K562 (cell line): ENCODE data around the gene MIS18A. TPM values are rescaled to one million over a fixed set of nuclear protein-coding genes. Genes with fewer than 3 reads are reported as not detected.

Experiments
- ATAC-seq: fragments of 200-7000 bp; cut with Tn5 transposase; 3 replicates; pipeline ENCODE4 v1.9.1; 2020; ENCODE audit warnings: moderate library complexity
- BruUV-seq: library from RNA; stranded (reverse); fragments of 400-500 nt; replicated peaks from 2 replicates; lab custom pipeline; 2021; lab: Mats Ljungman, UMichigan
- CTCF ChIA-PET: fragments of 300-600 bp; formaldehyde crosslinking; extraction: SDS; loops from one replicate; lab custom pipeline; 2021; ENCODE audit warnings: low intra/inter-chr PET ratio; lab: Yijun Ruan, JAX
- POLR2A ChIA-PET: fragments of 300-600, 350-650 bp; sonication (Branson Sonifier 250); formaldehyde crosslinking; extraction: SDS; loops from one replicate; lab custom pipeline; 2021; ENCODE audit warnings: antibody characterized with exemption, inconsistent platforms; lab: Yijun Ruan, JAX
- DNase-seq, 4 experiments: peaks; one replicate each; pipeline versions ENCODE4 v3.0.0 to v3.0.0-alpha.2; 2011 to 2018; ENCODE audit warnings: low spot score in 3 of 4, mixed read lengths in 3 of 4; ENCODE audit errors: extremely low read depth in 1 of 4
- FAIRE-seq: peaks from 2 replicates; lab custom pipeline; 2011; peaks lifted over from hg19 to GRCh38; lab: Jason Lieb, UNC
- H2AFZ ChIP-seq: 2 replicates; pipeline ENCODE4 v1.6.0; 2011; ENCODE audit warnings: low read depth, low read length, control low read depth, inconsistent platforms
- H3K27ac ChIP-seq: fragments of 200-600 bp; 3 replicates; pipeline ENCODE4 v1.8.0; 2011; ENCODE audit warnings: low read depth, mild to moderate bottlenecking, control low read depth, inconsistent platforms, low read length, moderate library complexity, mixed read lengths; ENCODE audit errors: extremely low read depth
- H3K27me3 ChIP-seq, 2 experiments: fragments of 300-600 bp in 1 of 2; 2 replicates in 1 of 2; 3 replicates in 1 of 2; pipeline versions ENCODE4 v1.6.0 to v1.8.0; 2011; ENCODE audit warnings: inconsistent platforms in 2 of 2, low read length in 2 of 2, mild to moderate bottlenecking in 1 of 2, mixed read lengths in 1 of 2, moderate library complexity in 1 of 2; ENCODE audit not compliant: control insufficient read depth in 2 of 2, insufficient read depth in 2 of 2
- H3K36me3 ChIP-seq: fragments of 300-600 bp; 3 replicates; pipeline ENCODE4 v1.8.0; 2011; ENCODE audit warnings: mild to moderate bottlenecking, low read length, inconsistent platforms; ENCODE audit not compliant: control insufficient read depth, insufficient read depth
- H3K4me1 ChIP-seq, 2 experiments: fragments of 200-600 bp in 1 of 2; replicated peaks in 1 of 2; 2 replicates in 1 of 2; 3 replicates in 1 of 2; pipeline versions ENCODE4 v1.5.1 to v1.8.0; 2011; ENCODE audit warnings: inconsistent platforms in 2 of 2, low read length in 2 of 2, mild to moderate bottlenecking in 1 of 2, mixed read lengths in 1 of 2, moderate library complexity in 1 of 2; ENCODE audit not compliant: control insufficient read depth in 2 of 2, insufficient read depth in 2 of 2
- H3K4me2 ChIP-seq: 2 replicates; pipeline ENCODE4 v1.6.1; 2011; ENCODE audit warnings: low read length, control low read depth, inconsistent platforms, mixed read lengths; ENCODE audit not compliant: insufficient read depth
- H3K4me3 ChIP-seq: fragments of 200-600 bp; sonication (generic), shearing (Covaris generic); 2 replicates; pipeline ENCODE4 v1.5.1; 2016; ENCODE audit warnings: control low read depth, inconsistent platforms
- H3K79me2 ChIP-seq: fragments of 200-600 bp; 3 replicates; pipeline ENCODE4 v1.8.0; 2011; ENCODE audit warnings: low read length, inconsistent platforms; ENCODE audit not compliant: control insufficient read depth, insufficient read depth
- H3K9ac ChIP-seq, 2 experiments: 2 replicates each; pipeline versions ENCODE4 v1.6.0 to v1.6.1; 2011; ENCODE audit warnings: low read depth in 2 of 2, low read length in 2 of 2, control low read depth in 1 of 2, inconsistent platforms in 1 of 2, mild to moderate bottlenecking in 1 of 2, mixed read lengths in 1 of 2; ENCODE audit not compliant: insufficient read depth in 1 of 2
- H3K9me1 ChIP-seq: one replicate; pipeline ENCODE4 v1.6.0; 2011; ENCODE audit warnings: inconsistent platforms, mild to moderate bottlenecking, low read length, moderate library complexity; ENCODE audit not compliant: control insufficient read depth, insufficient read depth
- H3K9me3 ChIP-seq: replicated peaks from 2 replicates; pipeline ENCODE4 v1.5.1; 2011; ENCODE audit warnings: low read depth, low read length, inconsistent platforms; ENCODE audit not compliant: control insufficient read depth, insufficient read depth
- H4K20me1 ChIP-seq: replicated peaks from 2 replicates; pipeline ENCODE4 v1.6.1; 2011; ENCODE audit warnings: low read length, inconsistent platforms, mixed read lengths; ENCODE audit not compliant: control insufficient read depth, insufficient read depth
- ARID2 ChIP-seq: fragments of 450-650 bp; IDR thresholded peaks from 2 replicates; pipeline ENCODE4 v1.6.1; 2017; ENCODE audit warnings: antibody characterized with exemption, mild to moderate bottlenecking
- ATF2 ChIP-seq: sonication (generic); formaldehyde crosslinking; IDR thresholded peaks from 2 replicates; pipeline ENCODE4 v1.8.1; 2022; ENCODE audit warnings: missing genetic modification reagents
- CBX1 ChIP-seq: sonication (generic); IDR thresholded peaks from 2 replicates; pipeline ENCODE4 v1.6.1; 2016; ENCODE audit warnings: antibody characterized with exemption, low read depth, mild to moderate bottlenecking
- CGGBP1 ChIP-seq: fragments of 250-450 bp; sonication (Bioruptor Pico); IDR thresholded peaks from 2 replicates; pipeline ENCODE4 v1.9.0; 2021; ENCODE audit warnings: mild to moderate bottlenecking
- CUX1 ChIP-seq: fragments of 200-800 bp; sonication (Bioruptor generic); IDR thresholded peaks from 2 replicates; pipeline ENCODE4 v1.6.1; 2016; ENCODE audit warnings: missing genetic modification characterization, missing compliant biosample characterization
- CXXC5 ChIP-seq: fragments of 250-450 bp; sonication (Bioruptor Pico); IDR thresholded peaks from 2 replicates; pipeline ENCODE4 v1.8.0; 2022; ENCODE audit warnings: inconsistent platforms, mild to moderate bottlenecking, moderate library complexity
- IRF9 ChIP-seq: fragments of 450-650 bp; IDR thresholded peaks from 2 replicates; pipeline ENCODE4 v1.6.1; 2016; ENCODE audit warnings: missing biosample characterization, missing genetic modification characterization
- PCBP1 ChIP-seq: fragments of 200-400 bp; formaldehyde crosslinking; IDR thresholded peaks from 2 replicates; pipeline ENCODE4 v1.6.1; 2018; ENCODE audit warnings: mild to moderate bottlenecking, low read depth, low read length; ENCODE audit not compliant: poor library complexity, severe bottlenecking
- POU5F1 ChIP-seq: fragments of 150-350 bp; IDR thresholded peaks from 2 replicates; pipeline ENCODE4 v1.6.1; 2014; ENCODE audit warnings: borderline replicate concordance, low read length, low read depth, mild to moderate bottlenecking; ENCODE audit not compliant: partially characterized antibody
- SAP30 ChIP-seq: fragments of 200-600 bp; sonication (generic); IDR thresholded peaks from 2 replicates; pipeline ENCODE4 v1.6.1; 2012; ENCODE audit warnings: borderline replicate concordance, low read depth, mild to moderate bottlenecking, moderate library complexity, low read length, control low read depth, inconsistent platforms; ENCODE audit not compliant: insufficient read depth, poor library complexity, severe bottlenecking
- TEAD4 ChIP-seq, 2 experiments: sonication (generic) in 1 of 2; formaldehyde crosslinking in 1 of 2; IDR thresholded peaks; 2 replicates each; pipeline versions ENCODE4 v1.6.1 to v1.8.0; 2012 to 2022; ENCODE audit warnings: borderline replicate concordance in 1 of 2, inconsistent platforms in 1 of 2, low read length in 1 of 2, mild to moderate bottlenecking in 1 of 2, missing genetic modification reagents in 1 of 2
- WGBS: fragments of 100-300 bp; shearing (Covaris generic); methylation state at CpG from one replicate; pipeline ENCODE4 v1.1.6; 2016; ENCODE audit warnings: low coverage, mixed read lengths; ENCODE audit not compliant: insufficient coverage; ENCODE audit errors: missing lambda C conversion rate; 5-methylcytosine and 5-hydroxymethylcytosine counted together
- in situ Hi-C: fragments of 300-500 bp; cut with MboI; formaldehyde crosslinking; loops from 4 replicates; pipeline ENCODE4 v1.15.0; 2018; ENCODE audit warnings: inconsistent platforms, mixed read lengths
- intact Hi-C: fragments of 100-400 bp; cut with micrococcal nuclease; formaldehyde crosslinking; loops from 2 replicates; pipeline ENCODE4 v1.14.2; 2022
- polyA plus RNA-seq, 8 experiments: library from polyadenylated mRNA; depleted of rRNA in 4 of 8; stranded (reverse) in 5 of 8; unstranded in 3 of 8; fragments of >200 nt; fragmentation: Nextera tagmentation in 2 of 8; fragmentation: Illumina TruSeq in 1 of 8; extraction: Ambion mirVana in 2 of 8; extraction: Trizol in 1 of 8; gene quantifications; 2 replicates each; pipeline versions ENCODE4 v1.2.1 to v1.2.3, GENCODE V29; 2011 to 2014; ENCODE audit warnings: inconsistent platforms in 1 of 8, missing spikeins in 1 of 8
- total RNA-seq, 7 experiments: library from RNA; depleted of rRNA in 6 of 7; stranded (reverse); fragments of >200 nt in 6 of 7; fragmentation: Illumina TruSeq in 2 of 7; extraction: Trizol in 2 of 7; gene quantifications; 2 replicates each; pipeline versions ENCODE4 v1.2.1 to v1.2.3, GENCODE V29; 2011 to 2021; ENCODE audit warnings: low replicate concordance in 1 of 7

The MIS18A gene
- total and polyA plus RNA-seq, 9 of the 15 experiments (the other 6 are each of a cell fraction or from before 2014, with no cell fraction given), result 17.7 to 75.3 (median 60.3) TPM

- FAIRE-seq (no peak), DNase-seq (no peak), ATAC-seq (no peak)
- ChIA-PET POLR2A (interaction anchor here (0.8 kb wide), 1 partner anchor 11 kb away, joined by 3 read pairs; no protein-coding TSS in a partner anchor), CTCF (no interaction called here)
- no TSS peak for BruUV-seq
- intact Hi-C loops (no loop called here), in situ Hi-C loops (no loop called here)
- Histone ChIP-seq H3K27ac (no peak overlapping the region), H3K79me2 (no peaks in the 10 kb centered on the region), H3K27me3 (no peaks in the 10 kb centered on the region), H3K36me3 (peaks cover 3% of the 10 kb centered on the region; the same call in 1 of the 3 replicates), H3K4me2 (no peak overlapping the region), H3K9ac (no peak overlapping the region), H2AFZ (no peak overlapping the region), H3K9me1 (no peaks in the 10 kb centered on the region), H3K4me3 (no peak overlapping the region), H3K4me1 (no peaks in the 10 kb centered on the region), H3K9me3 (no peaks in the 10 kb centered on the region), H4K20me1 (no peaks in the 10 kb centered on the region)
- WGBS, result 74% methylated on average over 4 of the region's 4 CpGs
- TF ChIP-seq CBX1 (no peak), PCBP1 (no peak), CGGBP1 (no peak), ATF2 (no peak), IRF9 (tag) (no peak), SAP30 (no peak), POU5F1 (no peak), TEAD4 (IDR thresholded peaks at IDR 0.05; ENCODE audit: low read length) (no peak), TEAD4 (CRISPR knock-in tag; IDR thresholded peaks at IDR 0.05; ENCODE audit: borderline replicate concordance) (no peak), CUX1 (CRISPR knock-in tag) (no peak), ARID2 (no peak), CXXC5 (CRISPR knock-in tag) (no peak)
These were observed 6.6 kb upstream of the MIS18A start for GRCh38 chr21:32285476-32285875.
